K562 (cell line): ENCODE data around the gene CLSTN2. TPM values are rescaled to one million over a fixed set of nuclear protein-coding genes. Genes with fewer than 3 reads are reported as not detected.

Experiments used
- ATAC-seq: fragments of 200-7000 bp; cut with Tn5 transposase; 3 replicates; pipeline ENCODE4 v1.9.1; 2020; ENCODE audit warnings: moderate library complexity
- BruUV-seq: library from RNA; stranded (reverse); fragments of 400-500 nt; replicated peaks from 2 replicates; lab custom pipeline; 2021; lab: Mats Ljungman, UMichigan
- CTCF ChIA-PET: fragments of 300-600 bp; formaldehyde crosslinking; extraction: SDS; loops from one replicate; lab custom pipeline; 2021; ENCODE audit warnings: low intra/inter-chr PET ratio; lab: Yijun Ruan, JAX
- POLR2A ChIA-PET: fragments of 300-600, 350-650 bp; sonication (Branson Sonifier 250); formaldehyde crosslinking; extraction: SDS; loops from one replicate; lab custom pipeline; 2021; ENCODE audit warnings: antibody characterized with exemption, inconsistent platforms; lab: Yijun Ruan, JAX
- DNase-seq, 4 experiments: peaks; one replicate each; pipeline versions ENCODE4 v3.0.0 to v3.0.0-alpha.2; 2011 to 2018; ENCODE audit warnings: low spot score in 3 of 4, mixed read lengths in 3 of 4; ENCODE audit errors: extremely low read depth in 1 of 4
- FAIRE-seq: peaks from 2 replicates; lab custom pipeline; 2011; peaks lifted over from hg19 to GRCh38; lab: Jason Lieb, UNC
- H2AFZ ChIP-seq: 2 replicates; pipeline ENCODE4 v1.6.0; 2011; ENCODE audit warnings: low read depth, low read length, control low read depth, inconsistent platforms
- H3K27ac ChIP-seq: fragments of 200-600 bp; 3 replicates; pipeline ENCODE4 v1.8.0; 2011; ENCODE audit warnings: low read depth, mild to moderate bottlenecking, control low read depth, inconsistent platforms, low read length, moderate library complexity, mixed read lengths; ENCODE audit errors: extremely low read depth
- H3K27me3 ChIP-seq, 2 experiments: fragments of 300-600 bp in 1 of 2; 2 replicates in 1 of 2; 3 replicates in 1 of 2; pipeline versions ENCODE4 v1.6.0 to v1.8.0; 2011; ENCODE audit warnings: inconsistent platforms in 2 of 2, low read length in 2 of 2, mild to moderate bottlenecking in 1 of 2, mixed read lengths in 1 of 2, moderate library complexity in 1 of 2; ENCODE audit not compliant: control insufficient read depth in 2 of 2, insufficient read depth in 2 of 2
- H3K36me3 ChIP-seq: fragments of 300-600 bp; 3 replicates; pipeline ENCODE4 v1.8.0; 2011; ENCODE audit warnings: mild to moderate bottlenecking, low read length, inconsistent platforms; ENCODE audit not compliant: control insufficient read depth, insufficient read depth
- H3K4me1 ChIP-seq, 2 experiments: fragments of 200-600 bp in 1 of 2; replicated peaks in 1 of 2; 2 replicates in 1 of 2; 3 replicates in 1 of 2; pipeline versions ENCODE4 v1.5.1 to v1.8.0; 2011; ENCODE audit warnings: inconsistent platforms in 2 of 2, low read length in 2 of 2, mild to moderate bottlenecking in 1 of 2, mixed read lengths in 1 of 2, moderate library complexity in 1 of 2; ENCODE audit not compliant: control insufficient read depth in 2 of 2, insufficient read depth in 2 of 2
- H3K4me2 ChIP-seq: 2 replicates; pipeline ENCODE4 v1.6.1; 2011; ENCODE audit warnings: low read length, control low read depth, inconsistent platforms, mixed read lengths; ENCODE audit not compliant: insufficient read depth
- H3K4me3 ChIP-seq: fragments of 200-600 bp; sonication (generic), shearing (Covaris generic); 2 replicates; pipeline ENCODE4 v1.5.1; 2016; ENCODE audit warnings: control low read depth, inconsistent platforms
- H3K79me2 ChIP-seq: fragments of 200-600 bp; 3 replicates; pipeline ENCODE4 v1.8.0; 2011; ENCODE audit warnings: low read length, inconsistent platforms; ENCODE audit not compliant: control insufficient read depth, insufficient read depth
- H3K9ac ChIP-seq, 2 experiments: 2 replicates each; pipeline versions ENCODE4 v1.6.0 to v1.6.1; 2011; ENCODE audit warnings: low read depth in 2 of 2, low read length in 2 of 2, control low read depth in 1 of 2, inconsistent platforms in 1 of 2, mild to moderate bottlenecking in 1 of 2, mixed read lengths in 1 of 2; ENCODE audit not compliant: insufficient read depth in 1 of 2
- H3K9me1 ChIP-seq: one replicate; pipeline ENCODE4 v1.6.0; 2011; ENCODE audit warnings: inconsistent platforms, mild to moderate bottlenecking, low read length, moderate library complexity; ENCODE audit not compliant: control insufficient read depth, insufficient read depth
- H3K9me3 ChIP-seq: replicated peaks from 2 replicates; pipeline ENCODE4 v1.5.1; 2011; ENCODE audit warnings: low read depth, low read length, inconsistent platforms; ENCODE audit not compliant: control insufficient read depth, insufficient read depth
- H4K20me1 ChIP-seq: replicated peaks from 2 replicates; pipeline ENCODE4 v1.6.1; 2011; ENCODE audit warnings: low read length, inconsistent platforms, mixed read lengths; ENCODE audit not compliant: control insufficient read depth, insufficient read depth
- ARHGAP35 ChIP-seq: fragments of 450-650 bp; IDR thresholded peaks from 2 replicates; pipeline ENCODE4 v1.6.1; 2018; ENCODE audit not compliant: partially characterized antibody
- BCOR ChIP-seq: fragments of 450-650 bp; IDR thresholded peaks from 2 replicates; pipeline ENCODE4 v1.6.1; 2016
- CHD2 ChIP-seq: IDR thresholded peaks from 2 replicates; pipeline ENCODE4 v1.6.1; 2011; ENCODE audit warnings: low read depth, low read length
- KLF1 ChIP-seq: fragments of 450-650 bp; IDR thresholded peaks from 2 replicates; pipeline ENCODE4 v1.6.1; 2016; ENCODE audit warnings: missing genetic modification characterization, missing compliant biosample characterization
- LCOR ChIP-seq: sonication (generic); formaldehyde crosslinking; IDR thresholded peaks from 2 replicates; pipeline ENCODE4 v1.8.0; 2022; ENCODE audit warnings: mild to moderate bottlenecking, missing genetic modification reagents
- NFRKB ChIP-seq: fragments of 450-650 bp; IDR thresholded peaks from 2 replicates; pipeline ENCODE4 v1.6.1; 2016; ENCODE audit warnings: low read depth
- RBBP5 ChIP-seq: fragments of 200-600 bp; sonication (generic); IDR thresholded peaks from 2 replicates; pipeline ENCODE4 v1.6.1; 2012; ENCODE audit warnings: borderline replicate concordance, mild to moderate bottlenecking, low read length, control low read depth, inconsistent platforms; ENCODE audit not compliant: insufficient read depth, poor library complexity, severe bottlenecking
- RBM34 ChIP-seq: fragments of 200-400 bp; formaldehyde crosslinking; IDR thresholded peaks from 2 replicates; pipeline ENCODE4 v1.6.1; 2018; ENCODE audit warnings: low read length, borderline replicate concordance; ENCODE audit not compliant: insufficient read depth
- SIN3B ChIP-seq: fragments of 450-650 bp; IDR thresholded peaks from 2 replicates; pipeline ENCODE4 v1.6.1; 2017; ENCODE audit warnings: low read depth, mild to moderate bottlenecking, moderate library complexity
- TAF15 ChIP-seq: fragments of 200-400 bp; formaldehyde crosslinking; IDR thresholded peaks from 2 replicates; pipeline ENCODE4 v1.6.1; 2017; ENCODE audit warnings: mild to moderate bottlenecking, low read depth, low read length, moderate library complexity
- TAF7 ChIP-seq: fragments of 450-650 bp; IDR thresholded peaks from 2 replicates; pipeline ENCODE4 v1.6.1; 2016; ENCODE audit warnings: missing genetic modification characterization, missing compliant biosample characterization
- WGBS: fragments of 100-300 bp; shearing (Covaris generic); methylation state at CpG from one replicate; pipeline ENCODE4 v1.1.6; 2016; ENCODE audit warnings: low coverage, mixed read lengths; ENCODE audit not compliant: insufficient coverage; ENCODE audit errors: missing lambda C conversion rate; 5-methylcytosine and 5-hydroxymethylcytosine counted together
- in situ Hi-C: fragments of 300-500 bp; cut with MboI; formaldehyde crosslinking; loops from 4 replicates; pipeline ENCODE4 v1.15.0; 2018; ENCODE audit warnings: inconsistent platforms, mixed read lengths
- intact Hi-C: fragments of 100-400 bp; cut with micrococcal nuclease; formaldehyde crosslinking; loops from 2 replicates; pipeline ENCODE4 v1.14.2; 2022
- polyA plus RNA-seq, 8 experiments: library from polyadenylated mRNA; depleted of rRNA in 4 of 8; stranded (reverse) in 5 of 8; unstranded in 3 of 8; fragments of >200 nt; fragmentation: Nextera tagmentation in 2 of 8; fragmentation: Illumina TruSeq in 1 of 8; extraction: Ambion mirVana in 2 of 8; extraction: Trizol in 1 of 8; gene quantifications; 2 replicates each; pipeline versions ENCODE4 v1.2.1 to v1.2.3, GENCODE V29; 2011 to 2014; ENCODE audit warnings: inconsistent platforms in 1 of 8, missing spikeins in 1 of 8
- total RNA-seq, 7 experiments: library from RNA; depleted of rRNA in 6 of 7; stranded (reverse); fragments of >200 nt in 6 of 7; fragmentation: Illumina TruSeq in 2 of 7; extraction: Trizol in 2 of 7; gene quantifications; 2 replicates each; pipeline versions ENCODE4 v1.2.1 to v1.2.3, GENCODE V29; 2011 to 2021; ENCODE audit warnings: low replicate concordance in 1 of 7
- TF ChIP-seq, protein P1 (sequence below): sonication (generic); formaldehyde crosslinking; IDR thresholded peaks from 2 replicates; pipeline ENCODE4 v1.8.0; 2022; ENCODE audit warnings: mild to moderate bottlenecking, missing genetic modification reagents

The CLSTN2 gene
- total and polyA plus RNA-seq, 9 of the 15 experiments (the other 6 are each of a cell fraction or from before 2014, with no cell fraction given), result 0.02 to 0.04 (median 0.04) TPM; not detected in 6

GRCh38 chr3:140391061-140391460 lies 456.1 kb downstream of the CLSTN2 start:
- H3K36me3 ChIP-seq, result no peaks in the 10 kb centered on the region
- no peak overlapping the region for H3K9ac ChIP-seq
- CTCF ChIA-PET, result no interaction called here
- POLR2A ChIA-PET, result no interaction called here
- no peaks in the 10 kb centered on the region for H3K9me3 ChIP-seq
- intact Hi-C loops, result no loop called here
- no TSS peak for BruUV-seq
- ATAC-seq, result no peak
- no peak for FAIRE-seq
- no peaks in the 10 kb centered on the region for H3K79me2 ChIP-seq
- in situ Hi-C loops, result no loop called here
- H4K20me1 ChIP-seq, result no peaks in the 10 kb centered on the region
- no peak overlapping the region for H3K4me3 ChIP-seq
- peaks cover 0 to under 1% of the 10 kb centered on the region in 2 experiments; a peak in 3 of 5 replicates for H3K4me1 ChIP-seq
- no peak overlapping the region for H3K27ac ChIP-seq
- peak in 3 of 4 experiments; percentile 9 to 19 (median 19) for DNase-seq
- no peak overlapping the region for H2AFZ ChIP-seq
- no peaks in the 10 kb centered on the region for H3K9me1 ChIP-seq
- H3K4me2 ChIP-seq, result no peak overlapping the region
- WGBS, result 0% methylated on average over 6 of the region's 6 CpGs
- TF ChIP-seq TAF15 (no peak), SIN3B (no peak), ARHGAP35 (no peak), BCOR (no peak), CHD2 (no peak), RBBP5 (no peak), NFRKB (no peak), RBM34 (no peak), KLF1 (tag) (no peak), TAF7 (tag) (no peak), LCOR (CRISPR knock-in tag) (no peak)
- TF ChIP-seq, protein P1, sequence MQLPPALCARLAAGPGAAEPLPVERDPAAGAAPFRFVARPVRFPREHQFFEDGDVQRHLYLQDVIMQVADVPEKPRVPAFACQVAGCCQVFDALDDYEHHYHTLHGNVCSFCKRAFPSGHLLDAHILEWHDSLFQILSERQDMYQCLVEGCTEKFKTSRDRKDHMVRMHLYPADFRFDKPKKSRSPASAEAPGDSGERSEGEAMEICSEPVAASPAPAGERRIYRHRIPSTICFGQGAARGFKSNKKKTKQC (CRISPR knock-in tag), result no peak
- H3K27me3 ChIP-seq, result no peaks in the 10 kb centered on the region
